Small intestine (tissue), 7 donors: ENCODE data around the gene PPIF. TPM values are rescaled to one million over a fixed set of nuclear protein-coding genes. Genes with fewer than 3 reads are reported as not detected.
A peak's percentile ranks its signal among the peaks of the same experiment; 100 is the strongest.

Experiments
- DNase-seq, 2 donors: peaks; one replicate each; pipeline versions ENCODE4 v3.0.0 to v3.0.0-alpha.2; 2013
- FAIRE-seq: peaks from 2 replicates; lab custom pipeline; 2012; peaks lifted over from hg19 to GRCh38; lab: Jason Lieb, UNC
- H3K27ac ChIP-seq, 3 donors: one replicate each; pipeline ENCODE4 v1.5.1; 2013; ENCODE audit warnings: low read length in 2 of 3, mild to moderate bottlenecking in 2 of 3, control low read depth in 1 of 3, inconsistent platforms in 1 of 3, low read depth in 1 of 3, moderate library complexity in 1 of 3
- H3K27me3 ChIP-seq, 3 donors: one replicate each; pipeline ENCODE4 v1.6.1; 2013; ENCODE audit warnings: low read length in 3 of 3, inconsistent platforms in 1 of 3; ENCODE audit not compliant: control insufficient read depth in 3 of 3, insufficient read depth in 3 of 3
- H3K36me3 ChIP-seq, 3 donors: one replicate each; pipeline ENCODE4 v1.6.1; 2013; ENCODE audit warnings: low read length in 3 of 3, inconsistent platforms in 1 of 3, low read depth in 1 of 3, mild to moderate bottlenecking in 1 of 3, moderate library complexity in 1 of 3; ENCODE audit not compliant: control insufficient read depth in 3 of 3, insufficient read depth in 2 of 3
- H3K4me1 ChIP-seq, 3 donors: one replicate each; pipeline ENCODE4 v1.6.1; 2013; ENCODE audit warnings: low read length in 2 of 3, inconsistent platforms in 1 of 3, low read depth in 1 of 3, mild to moderate bottlenecking in 1 of 3, moderate library complexity in 1 of 3; ENCODE audit not compliant: control insufficient read depth in 3 of 3, insufficient read depth in 2 of 3
- H3K4me3 ChIP-seq, 3 donors: one replicate each; pipeline ENCODE4 v1.5.1; 2013; ENCODE audit warnings: low read length in 3 of 3, control low read depth in 1 of 3, inconsistent platforms in 1 of 3, low read depth in 1 of 3, mild to moderate bottlenecking in 1 of 3, moderate library complexity in 1 of 3
- H3K9me3 ChIP-seq, 2 donors: one replicate each; pipeline ENCODE4 v1.6.1; 2013; ENCODE audit warnings: low read depth in 1 of 2, low read length in 1 of 2; ENCODE audit not compliant: control insufficient read depth in 2 of 2, insufficient read depth in 1 of 2
- WGBS, 3 donors: extraction: QIAGEN DNeasy Blood & Tissue Kit; methylation state at CpG; one replicate each; pipeline ENCODE4 v1.1.7; 2013; 5-methylcytosine and 5-hydroxymethylcytosine counted together
- polyA plus RNA-seq, 4 donors: library from polyadenylated mRNA; stranded (reverse) in 3 of 4; unstranded in 1 of 4; fragments of 200-250 nt in 3 of 4; fragments of 120-200 nt in 1 of 4; gene quantifications; one replicate each; pipeline versions ENCODE4 v1.2.1 to v1.2.3, GENCODE V29; 2013
- donor health status: healthy with polysubstance abuse.
- donor health status: control.
- donor health status: control.
- donor health status: Bipolar disorder and iron deficiency.
- donor health status: healthy.

PPIF gene
- polyA plus RNA-seq, 4 donors: 35.3 to 75.5 (median 57.1) TPM

- no peak overlapping the region for H3K4me3 ChIP-seq
- H3K27ac ChIP-seq: no peak overlapping the region
- peaks cover 0 to 10% of the 10 kb centered on the region in 2 donors for H3K9me3 ChIP-seq
- peaks cover 0 to 21% (median 5%) of the 10 kb centered on the region in 3 donors for H3K36me3 ChIP-seq
- DNase-seq (no peak), FAIRE-seq (no peak)
- peaks cover 0 to 5% (median 0%) of the 10 kb centered on the region in 3 donors for H3K4me1 ChIP-seq
- peaks cover 0 to 9% (median 0%) of the 10 kb centered on the region in 3 donors for H3K27me3 ChIP-seq
- 85 to 89% (median 87%) methylated on average over 5 of the region's 5 CpGs for WGBS, 3 donors
Measured at GRCh38 chr10:79318369-79318768, 28.9 kb upstream of the PPIF start.

DNA sequence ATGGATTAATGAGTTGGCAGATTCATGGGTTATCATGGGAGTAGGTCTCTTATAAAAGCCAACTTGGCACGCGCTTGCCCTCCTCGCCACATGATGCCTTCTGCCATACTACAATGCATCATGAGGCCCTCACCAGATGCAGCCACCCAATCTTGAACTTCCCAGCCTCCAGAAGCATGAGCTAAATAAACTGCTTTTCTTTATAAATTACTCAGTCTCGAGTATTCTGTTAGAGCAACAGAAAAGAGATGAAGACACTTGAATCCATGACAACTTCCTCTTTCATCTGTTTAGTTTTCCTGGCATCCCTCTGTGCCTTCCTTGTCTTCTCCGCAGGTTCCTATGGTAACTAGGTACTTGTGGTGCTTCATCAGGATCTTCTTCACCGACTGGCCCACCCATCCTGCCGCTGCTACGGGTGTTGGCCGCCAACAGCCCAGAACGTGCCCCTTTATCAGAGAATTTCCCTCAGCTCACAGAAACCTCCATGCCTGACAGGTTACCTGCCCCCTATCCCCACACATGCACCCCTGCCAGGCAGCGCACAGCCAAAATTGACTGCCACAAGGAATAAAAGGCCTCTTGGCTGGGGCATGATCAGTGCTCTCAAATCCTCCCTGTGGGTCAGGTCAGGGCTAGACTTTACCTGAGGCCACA, 28.0 kb upstream of the PPIF start:
- FAIRE-seq (no peak), DNase-seq (no peak)
- Histone ChIP-seq H3K4me3 (no peak overlapping the region), H3K9me3 (peaks cover 0 to 10% of the 10 kb centered on the region in 2 donors), H3K27ac (no peak overlapping the region), H3K36me3 (peaks cover 0 to 12% (median 0%) of the 10 kb centered on the region in 3 donors), H3K4me1 (peaks cover 0 to 5% (median 0%) of the 10 kb centered on the region in 3 donors), H3K27me3 (peaks cover 0 to 9% (median 0%) of the 10 kb centered on the region in 3 donors)
- 85 to 88% (median 85%) methylated on average over 11 of the region's 11 CpGs for WGBS, 3 donors

DNA sequence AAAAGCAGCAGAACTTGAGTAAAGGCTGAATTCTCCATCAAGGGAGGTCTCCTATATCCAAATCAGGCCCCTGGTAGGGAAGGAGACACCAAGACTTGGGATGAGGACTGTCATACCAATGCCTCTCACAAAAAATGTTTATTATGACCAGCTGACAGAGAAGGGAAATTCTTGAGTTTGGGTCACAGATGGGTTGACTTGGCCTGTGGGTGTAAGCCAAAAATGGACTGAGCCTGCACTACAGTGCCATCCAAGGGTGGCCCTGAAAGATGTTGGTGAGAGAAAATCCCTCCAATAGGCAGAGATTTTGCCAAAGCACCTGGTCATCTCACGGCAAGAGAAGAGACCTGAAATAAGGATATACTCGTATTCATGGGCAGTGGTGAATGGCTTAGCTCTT, 27.0 kb upstream of the PPIF start:
- H3K4me1 ChIP-seq: no peaks in the 10 kb centered on the region
- FAIRE-seq: no peak
- 98 to 100% (median 98%) methylated on average over 2 of the region's 2 CpGs for WGBS, 3 donors

GRCh38 chr10:79320820-79321493, 26.3 kb upstream of the PPIF start:
- peaks cover 0 to 12% (median 0%) of the 10 kb centered on the region in 3 donors for H3K27me3 ChIP-seq
- H3K36me3 ChIP-seq: no peaks in the 10 kb centered on the region
- no peaks in the 10 kb centered on the region for H3K4me1 ChIP-seq
- no peak for FAIRE-seq
- H3K9me3 ChIP-seq: peaks cover 0 to 10% of the 10 kb centered on the region in 2 donors
- H3K4me3 ChIP-seq: no peak overlapping the region
- no peak overlapping the region for H3K27ac ChIP-seq
- WGBS, 3 donors: 87 to 94% (median 91%) methylated on average over 7 of the region's 7 CpGs
- DNase-seq: no peak

More for the DNA sequence above, 27.0 kb upstream of the PPIF start:
- Histone ChIP-seq H3K36me3 (peaks cover 0 to 3% (median 0%) of the 10 kb centered on the region in 3 donors), H3K4me3 (no peak overlapping the region), H3K9me3 (peaks cover 0 to 10% of the 10 kb centered on the region in 2 donors), H3K27ac (no peak overlapping the region), H3K27me3 (peaks cover 0 to 12% (median 0%) of the 10 kb centered on the region in 3 donors)
- no peak for DNase-seq

GRCh38 chr10:79321494-79321882, 25.8 kb upstream of the PPIF start:
- Histone ChIP-seq H3K9me3 (peaks cover 0 to 10% of the 10 kb centered on the region in 2 donors), H3K36me3 (no peaks in the 10 kb centered on the region), H3K4me1 (no peaks in the 10 kb centered on the region), H3K27me3 (peaks cover 0 to 12% (median 0%) of the 10 kb centered on the region in 3 donors), H3K4me3 (no peak overlapping the region), H3K27ac (no peak overlapping the region)
- FAIRE-seq (no peak), DNase-seq (no peak)
- WGBS, 3 donors: 84 to 91% (median 90%) methylated on average over 2 of the region's 2 CpGs

DNA sequence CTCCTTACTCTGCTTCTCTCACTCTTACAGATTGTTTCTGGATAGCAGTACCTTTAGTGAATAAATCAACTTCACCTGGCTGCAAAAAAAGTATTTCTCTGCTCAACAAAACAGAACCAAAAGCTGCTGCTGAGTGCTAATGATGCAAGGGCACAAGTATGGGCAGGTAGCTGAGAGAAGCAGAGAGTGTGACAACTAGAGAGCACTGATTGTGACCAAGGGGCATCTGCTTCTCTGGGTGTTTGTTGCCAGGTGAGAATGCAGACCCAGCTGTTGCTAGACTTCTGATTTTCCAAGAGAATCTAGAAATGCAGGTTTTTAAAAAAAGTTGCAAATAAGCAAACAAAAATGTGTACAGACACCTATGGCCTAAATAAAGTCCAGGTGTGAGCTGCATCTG, 25.3 kb upstream of the PPIF start:
- FAIRE-seq: no peak
- Histone ChIP-seq H3K27ac (peak overlapping the region in 1 of 3 donors; percentile 32), H3K9me3 (peaks cover 0 to 10% of the 10 kb centered on the region in 2 donors), H3K27me3 (peaks cover 0 to 12% (median 0%) of the 10 kb centered on the region in 3 donors), H3K4me1 (no peaks in the 10 kb centered on the region), H3K4me3 (no peak overlapping the region), H3K36me3 (no peaks in the 10 kb centered on the region)
- no peak for DNase-seq

GRCh38 chr10:79322616-79323543, 24.4 kb upstream of the PPIF start:
- FAIRE-seq (no peak), DNase-seq (peak in 1 of 2 donors; percentile 65)
- no peaks in the 10 kb centered on the region for H3K36me3 ChIP-seq
- no peak overlapping the region for H3K4me3 ChIP-seq
- peaks cover 0 to 10% of the 10 kb centered on the region in 2 donors for H3K9me3 ChIP-seq
- peak overlapping the region in 2 of 3 donors; percentile 19 to 72 for H3K27ac ChIP-seq
- no peaks in the 10 kb centered on the region for H3K4me1 ChIP-seq
- 63 to 79% (median 63%) methylated on average over 15 of the region's 15 CpGs for WGBS, 3 donors
- H3K27me3 ChIP-seq: peaks cover 0 to 12% (median 0%) of the 10 kb centered on the region in 3 donors

DNA sequence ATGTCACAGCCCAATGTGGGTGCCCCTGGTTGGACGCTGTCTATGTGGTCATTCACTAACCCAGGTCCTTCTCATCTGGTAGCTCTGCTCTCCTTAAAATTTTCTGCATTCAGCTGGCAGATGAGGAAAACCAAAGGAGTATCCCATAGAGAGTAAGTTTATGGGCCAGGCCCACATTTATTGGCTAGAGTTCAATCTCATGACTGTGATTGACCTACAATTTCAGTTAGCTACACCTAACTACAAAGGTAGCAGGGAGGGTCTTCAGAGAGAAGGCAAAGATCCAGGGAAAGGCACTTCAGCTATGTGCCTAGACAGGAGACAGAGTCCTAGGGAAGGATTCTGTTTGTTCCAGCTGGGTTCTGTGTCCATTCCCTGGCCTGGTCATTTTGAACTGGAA, 23.7 kb upstream of the PPIF start:
- FAIRE-seq (no peak), DNase-seq (no peak)
- peaks cover 0 to 10% of the 10 kb centered on the region in 2 donors for H3K9me3 ChIP-seq
- H3K27me3 ChIP-seq: peaks cover 0 to 12% (median 0%) of the 10 kb centered on the region in 3 donors
- no peaks in the 10 kb centered on the region for H3K36me3 ChIP-seq
- H3K4me3 ChIP-seq: no peak overlapping the region
- H3K27ac ChIP-seq: peak overlapping the region in 1 of 3 donors; percentile 4
- H3K4me1 ChIP-seq: peaks cover 0 to 4% (median 0%) of the 10 kb centered on the region in 3 donors
- 68 to 96% (median 78%) methylated on average over 1 of the region's 1 CpG for WGBS, 3 donors
